Measurements from ENCODE around the gene SUFU. TPM values are rescaled to one million over a fixed set of nuclear protein-coding genes. Genes with fewer than 3 reads are reported as not detected.
"Not testable (repeated sequence)": the region's sequence is repeated elsewhere in the genome, so short reads cannot be mapped to it uniquely, and the experiment has no call there.

SUFU gene
- total RNA-seq, 4 donors from 2014 or later = 5.0 to 8.9 (median 6.8) TPM

DNA sequence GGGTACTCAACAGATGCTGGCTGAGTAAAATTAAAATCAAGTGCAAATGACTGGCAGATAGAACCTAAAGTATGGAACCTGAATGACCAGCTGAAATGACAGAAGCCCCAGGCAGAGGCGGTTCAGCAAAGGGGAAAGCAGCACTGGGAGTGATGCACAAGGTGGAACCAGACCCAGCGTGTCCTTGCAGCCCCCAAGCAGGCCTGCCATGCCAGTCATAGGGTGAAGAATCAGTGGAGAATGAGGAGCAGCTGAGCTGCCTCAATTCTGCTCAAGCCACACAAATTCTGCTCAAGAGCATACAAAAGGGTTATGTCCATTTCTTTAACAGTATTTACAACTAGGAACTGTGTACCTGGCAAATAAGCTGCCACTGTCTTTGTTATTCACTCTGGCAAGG lies 10.0 kb upstream of the SUFU start:
- peaks cover 22 to 49% (median 32%) of the 10 kb centered on the region in 3 donors for H3K4me1 ChIP-seq
- 27 to 33% methylated on average over 2 of the region's 2 CpGs for WGBS, 2 donors

DNA sequence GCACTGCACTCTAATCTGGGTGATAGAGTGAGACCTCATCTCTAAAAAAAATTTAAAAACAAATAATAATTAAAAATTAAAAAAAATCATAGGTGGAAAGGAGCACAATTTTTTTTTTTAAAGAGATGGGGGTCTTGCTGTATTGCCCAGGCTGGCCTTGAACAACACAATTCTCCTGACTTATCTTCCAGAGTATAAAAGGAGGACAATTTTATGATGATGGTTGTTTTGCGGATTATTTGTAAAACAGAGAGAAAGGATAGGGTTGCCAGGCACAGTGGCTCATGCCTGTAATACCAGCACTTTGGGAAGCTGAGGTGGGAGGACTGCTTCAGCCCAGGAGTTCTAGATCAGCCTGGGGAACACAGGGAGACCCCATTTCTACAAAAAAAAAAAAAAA lies 6.2 kb upstream of the SUFU start:
- Histone ChIP-seq H3K36me3 (peaks cover 0 to 10% (median 0%) of the 10 kb centered on the region in 3 donors), H3K27me3 (no peaks in the 10 kb centered on the region), H3K27ac (no peak overlapping the region), H3K4me3 (no peak overlapping the region), H3K9me3 (no peaks in the 10 kb centered on the region), H3K4me1 (peaks cover 21 to 73% (median 45%) of the 10 kb centered on the region in 3 donors)
- DNase-seq = no peak
- TF ChIP-seq, protein P1, sequence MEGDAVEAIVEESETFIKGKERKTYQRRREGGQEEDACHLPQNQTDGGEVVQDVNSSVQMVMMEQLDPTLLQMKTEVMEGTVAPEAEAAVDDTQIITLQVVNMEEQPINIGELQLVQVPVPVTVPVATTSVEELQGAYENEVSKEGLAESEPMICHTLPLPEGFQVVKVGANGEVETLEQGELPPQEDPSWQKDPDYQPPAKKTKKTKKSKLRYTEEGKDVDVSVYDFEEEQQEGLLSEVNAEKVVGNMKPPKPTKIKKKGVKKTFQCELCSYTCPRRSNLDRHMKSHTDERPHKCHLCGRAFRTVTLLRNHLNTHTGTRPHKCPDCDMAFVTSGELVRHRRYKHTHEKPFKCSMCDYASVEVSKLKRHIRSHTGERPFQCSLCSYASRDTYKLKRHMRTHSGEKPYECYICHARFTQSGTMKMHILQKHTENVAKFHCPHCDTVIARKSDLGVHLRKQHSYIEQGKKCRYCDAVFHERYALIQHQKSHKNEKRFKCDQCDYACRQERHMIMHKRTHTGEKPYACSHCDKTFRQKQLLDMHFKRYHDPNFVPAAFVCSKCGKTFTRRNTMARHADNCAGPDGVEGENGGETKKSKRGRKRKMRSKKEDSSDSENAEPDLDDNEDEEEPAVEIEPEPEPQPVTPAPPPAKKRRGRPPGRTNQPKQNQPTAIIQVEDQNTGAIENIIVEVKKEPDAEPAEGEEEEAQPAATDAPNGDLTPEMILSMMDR (IDR thresholded peaks at IDR 0.05) = no peak
- no peak for TF ChIP-seq POLR2A (IDR thresholded peaks at IDR 0.05)
- intact Hi-C loops (cut with DNase I) = no loop called here
- 92 to 95% methylated on average over 1 of the region's 1 CpG for WGBS, 2 donors

More for the DNA sequence above, 10.0 kb upstream of the SUFU start:
- intact Hi-C loops (cut with DNase I) = no loop called here
- H3K36me3 ChIP-seq = peaks cover 2 to 43% (median 4%) of the 10 kb centered on the region in 3 donors
- no peak overlapping the region for H3K4me3 ChIP-seq
- no peak for TF ChIP-seq POLR2A (IDR thresholded peaks at IDR 0.05)
- TF ChIP-seq, protein P1 (IDR thresholded peaks at IDR 0.05) = no peak
- H3K27me3 ChIP-seq = no peaks in the 10 kb centered on the region
- no peak for DNase-seq
- peak overlapping the region; percentile 47 to 82 (median 74) for H3K27ac ChIP-seq
- no peaks in the 10 kb centered on the region for H3K9me3 ChIP-seq

DNA sequence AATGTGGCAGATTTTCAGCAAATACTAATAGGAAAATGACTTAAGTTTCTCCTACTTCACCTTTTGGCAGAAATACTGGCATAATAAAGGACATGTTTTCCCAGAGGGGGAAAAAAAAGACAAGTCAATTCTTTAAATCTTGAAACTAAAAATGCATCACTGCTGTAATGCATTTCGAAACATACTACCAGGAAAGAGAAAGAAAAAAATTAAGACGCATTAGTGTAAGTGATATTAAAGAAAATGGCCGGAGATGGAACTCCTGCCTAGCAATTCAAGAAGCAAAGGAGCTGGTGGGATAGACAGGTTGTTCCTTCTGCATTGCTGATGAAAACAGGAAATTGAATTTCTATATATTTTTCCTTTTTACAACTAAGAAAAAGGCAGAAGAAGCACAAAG lies 4.4 kb upstream of the SUFU start:
- intact Hi-C loops (cut with DNase I) = no loop called here
- 69 to 80% methylated on average over 3 of the region's 3 CpGs for WGBS, 2 donors
- TF ChIP-seq, protein P1 (IDR thresholded peaks at IDR 0.05) = no peak
- TF ChIP-seq POLR2A (IDR thresholded peaks at IDR 0.05) = no peak
- Histone ChIP-seq H3K36me3 (peaks cover 0 to 9% (median 0%) of the 10 kb centered on the region in 3 donors), H3K4me1 (peaks cover 7 to 65% (median 33%) of the 10 kb centered on the region in 3 donors), H3K4me3 (no peak overlapping the region), H3K9me3 (no peaks in the 10 kb centered on the region), H3K27ac (no peak overlapping the region), H3K27me3 (no peaks in the 10 kb centered on the region)
- DNase-seq = no peak

DNA sequence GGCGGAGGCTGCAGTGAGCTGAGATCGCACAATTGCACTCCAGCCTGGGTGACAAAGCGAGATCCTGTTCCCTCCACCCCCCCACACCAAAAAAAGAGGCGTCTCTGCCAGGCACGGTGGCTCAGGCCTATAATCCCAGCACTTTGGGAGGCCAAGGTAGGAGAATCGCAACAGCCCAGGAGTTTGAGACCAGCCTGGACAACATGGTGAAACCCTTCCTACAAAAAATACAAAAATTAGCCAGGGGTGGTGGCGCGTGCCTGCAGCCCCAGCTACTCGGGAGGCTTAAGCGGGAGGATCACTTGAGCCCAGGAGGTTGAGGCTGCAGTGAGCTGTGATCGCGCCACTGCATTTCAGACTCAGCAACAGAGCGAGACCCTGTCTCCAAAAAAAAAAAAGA lies 3.1 kb upstream of the SUFU start:
- not testable (repeated sequence) for DNase-seq, H3K9me3 ChIP-seq

DNA sequence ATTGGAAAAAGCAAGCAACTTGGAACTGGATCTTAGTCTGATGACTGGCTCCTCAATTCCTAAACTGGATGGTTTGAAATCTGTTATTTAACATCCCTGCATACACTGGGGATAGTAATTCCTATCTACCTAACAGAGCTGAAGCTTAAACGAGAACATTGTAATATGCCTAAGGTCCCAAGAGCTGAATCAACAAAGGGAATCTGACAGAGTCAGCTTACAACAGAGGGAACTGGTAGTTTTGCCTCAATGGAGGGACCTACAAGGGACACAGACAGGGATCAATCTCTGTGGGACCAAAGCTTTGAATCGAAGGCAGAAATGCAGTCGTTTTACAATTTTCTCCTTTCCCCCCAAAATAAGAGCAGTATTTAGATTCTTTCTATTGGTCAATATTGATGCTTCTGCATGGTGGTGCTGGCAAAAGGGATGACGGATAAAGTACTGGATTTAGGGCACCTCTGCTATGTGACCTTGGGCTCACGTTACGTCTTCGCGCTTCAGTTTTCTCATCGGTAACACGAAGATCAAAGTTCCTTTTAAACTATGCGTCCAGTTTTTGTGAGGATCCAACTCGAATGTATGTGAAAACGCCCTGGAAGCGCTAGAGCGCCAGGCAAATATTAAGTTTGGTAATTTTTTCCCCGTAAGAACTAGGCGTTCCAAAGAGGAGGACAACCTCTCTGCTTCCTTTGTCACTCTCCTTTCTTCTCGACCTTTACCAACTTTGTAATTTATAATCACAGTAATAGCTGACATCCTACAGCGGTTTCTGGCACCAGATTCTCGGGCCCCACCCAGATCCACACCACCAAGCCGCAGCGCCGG lies 2.4 kb upstream of the SUFU start:
- WGBS, 2 donors = 4% methylated on average over 18 to 21 of the region's 23 CpGs
- Histone ChIP-seq H3K4me1 (peaks cover 11 to 72% (median 39%) of the 10 kb centered on the region in 3 donors), H3K27ac (peak overlapping the region; percentile 96 to 99 (median 98)), H3K4me3 (peak overlapping the region; percentile 88 to 99 (median 92)), H3K9me3 (no peaks in the 10 kb centered on the region), H3K36me3 (peaks cover 0 to under 1% (median 0%) of the 10 kb centered on the region in 3 donors), H3K27me3 (no peaks in the 10 kb centered on the region)
- DNase-seq = no peak
- intact Hi-C loops (cut with DNase I) = no loop called here
- TF ChIP-seq, protein P1 (IDR thresholded peaks at IDR 0.05) = no peak
- TF ChIP-seq POLR2A (IDR thresholded peaks at IDR 0.05) = no peak

More for the DNA sequence above, 3.1 kb upstream of the SUFU start:
- 89% methylated on average over 8 to 11 of the region's 13 CpGs for WGBS, 2 donors
- H3K4me3 ChIP-seq; H3K36me3 ChIP-seq; H3K27me3 ChIP-seq; intact Hi-C loops (cut with DNase I): not testable (repeated sequence)
- Histone ChIP-seq H3K4me1 (peaks cover 11 to 69% (median 38%) of the 10 kb centered on the region in 3 donors), H3K27ac (peak overlapping the region in 2 of 4 donors; percentile 96 to 99)

Measured in esophagus squamous epithelium (tissue), 5 donors.